Neutrophil (primary cell): ENCODE data around the gene UVRAG.
"Not testable (repeated sequence)": the region's sequence is repeated elsewhere in the genome, so short reads cannot be mapped to it uniquely, and the experiment has no call there.

Experiments
- H3K27ac ChIP-seq: fragments of 200-600 bp; sonication (generic); 2 replicates; pipeline ENCODE4 v1.5.1; 2016; ENCODE audit warnings: mild to moderate bottlenecking, moderate library complexity
- H3K27me3 ChIP-seq: fragments of 200-600 bp; sonication (generic); 2 replicates; pipeline ENCODE4 v1.6.0; 2016; ENCODE audit warnings: mild to moderate bottlenecking
- H3K36me3 ChIP-seq: fragments of 200-600 bp; sonication (generic); 2 replicates; pipeline ENCODE4 v1.5.1; 2017
- H3K4me1 ChIP-seq, 2 experiments: fragments of 200-600 bp in 1 of 2; sonication (generic) in 1 of 2; 1 replicate in 1 of 2; 2 replicates in 1 of 2; pipeline versions ENCODE4 v1.5.1 to v1.6.1; 2013 to 2016; ENCODE audit warnings: low read depth in 1 of 2, low read length in 1 of 2, mild to moderate bottlenecking in 1 of 2, moderate library complexity in 1 of 2; ENCODE audit not compliant: control insufficient read depth in 1 of 2, insufficient read depth in 1 of 2
- H3K4me3 ChIP-seq, 2 experiments: fragments of 200-600 bp in 1 of 2; sonication (generic) in 1 of 2; 1 replicate in 1 of 2; 2 replicates in 1 of 2; pipeline ENCODE4 v1.5.1; 2013 to 2016; ENCODE audit warnings: low read depth in 1 of 2, low read length in 1 of 2, mild to moderate bottlenecking in 1 of 2, moderate library complexity in 1 of 2
- H3K9me3 ChIP-seq: fragments of 200-600 bp; sonication (generic); 2 replicates; pipeline ENCODE4 v1.5.1; 2016
- TF ChIP-seq, protein P1 (sequence below): fragments of 200-600 bp; sonication (generic); IDR thresholded peaks from 2 replicates; pipeline ENCODE4 v1.5.1; 2016; ENCODE audit warnings: antibody characterized with exemption

Gene UVRAG

DNA sequence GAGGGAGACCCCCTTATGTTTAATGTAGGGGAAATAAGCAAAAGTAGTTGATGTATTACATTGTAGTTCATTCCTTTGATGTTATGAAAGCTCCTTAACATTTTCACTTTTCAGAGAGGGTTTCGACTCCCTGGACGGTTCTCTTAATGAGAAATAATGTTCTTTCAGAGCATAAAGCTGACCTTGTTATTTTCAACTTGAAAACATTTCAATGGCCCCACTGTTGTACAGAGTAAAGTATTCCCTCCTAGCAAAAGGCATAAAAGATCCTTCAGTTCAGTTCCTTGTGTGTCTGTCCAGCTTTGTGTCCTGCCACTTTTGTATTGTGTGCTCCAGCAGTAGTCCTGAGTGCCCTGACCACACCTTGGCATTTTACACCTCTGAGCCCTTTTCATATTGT lies 63.9 kb downstream of the UVRAG start:
- Histone ChIP-seq H3K27ac (no peak overlapping the region), H3K4me1 (peaks cover under 1 to 6% of the 10 kb centered on the region in 2 experiments), H3K4me3 (no peak overlapping the region), H3K36me3 (no peaks in the 10 kb centered on the region), H3K27me3 (no peaks in the 10 kb centered on the region), H3K9me3 (no peaks in the 10 kb centered on the region)
- TF ChIP-seq, protein P1, sequence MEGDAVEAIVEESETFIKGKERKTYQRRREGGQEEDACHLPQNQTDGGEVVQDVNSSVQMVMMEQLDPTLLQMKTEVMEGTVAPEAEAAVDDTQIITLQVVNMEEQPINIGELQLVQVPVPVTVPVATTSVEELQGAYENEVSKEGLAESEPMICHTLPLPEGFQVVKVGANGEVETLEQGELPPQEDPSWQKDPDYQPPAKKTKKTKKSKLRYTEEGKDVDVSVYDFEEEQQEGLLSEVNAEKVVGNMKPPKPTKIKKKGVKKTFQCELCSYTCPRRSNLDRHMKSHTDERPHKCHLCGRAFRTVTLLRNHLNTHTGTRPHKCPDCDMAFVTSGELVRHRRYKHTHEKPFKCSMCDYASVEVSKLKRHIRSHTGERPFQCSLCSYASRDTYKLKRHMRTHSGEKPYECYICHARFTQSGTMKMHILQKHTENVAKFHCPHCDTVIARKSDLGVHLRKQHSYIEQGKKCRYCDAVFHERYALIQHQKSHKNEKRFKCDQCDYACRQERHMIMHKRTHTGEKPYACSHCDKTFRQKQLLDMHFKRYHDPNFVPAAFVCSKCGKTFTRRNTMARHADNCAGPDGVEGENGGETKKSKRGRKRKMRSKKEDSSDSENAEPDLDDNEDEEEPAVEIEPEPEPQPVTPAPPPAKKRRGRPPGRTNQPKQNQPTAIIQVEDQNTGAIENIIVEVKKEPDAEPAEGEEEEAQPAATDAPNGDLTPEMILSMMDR = no peak

GRCh38 chr11:75879737-75880136 lies 64.7 kb downstream of the UVRAG start:
- TF ChIP-seq, protein P1 = no peak
- no peaks in the 10 kb centered on the region for H3K27me3 ChIP-seq
- H3K4me1 ChIP-seq = no peaks in the 10 kb centered on the region
- H3K36me3 ChIP-seq = no peaks in the 10 kb centered on the region
- no peak overlapping the region for H3K27ac ChIP-seq
- no peak overlapping the region for H3K4me3 ChIP-seq
- no peaks in the 10 kb centered on the region for H3K9me3 ChIP-seq

DNA sequence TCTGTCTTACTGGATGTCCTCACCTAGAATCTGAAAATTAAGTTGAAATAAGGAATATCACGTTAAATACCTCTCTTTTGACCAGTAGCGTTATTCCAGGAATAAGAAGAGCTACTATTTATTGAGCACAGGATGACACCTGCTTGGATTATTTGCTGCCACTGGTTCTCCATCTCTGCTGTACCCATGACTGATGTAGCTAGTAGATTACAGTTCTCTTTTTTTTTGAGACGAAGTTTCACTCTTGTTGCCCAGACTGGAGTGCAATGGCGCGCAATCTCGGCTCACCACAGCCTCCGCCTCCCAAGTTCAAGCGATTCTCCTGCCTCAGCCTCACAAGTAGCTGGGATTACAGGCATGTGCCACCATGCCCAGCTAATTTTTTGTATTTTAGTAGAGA lies 65.3 kb downstream of the UVRAG start:
- H3K27ac ChIP-seq, H3K4me1 ChIP-seq, H3K27me3 ChIP-seq: not testable (repeated sequence)

DNA sequence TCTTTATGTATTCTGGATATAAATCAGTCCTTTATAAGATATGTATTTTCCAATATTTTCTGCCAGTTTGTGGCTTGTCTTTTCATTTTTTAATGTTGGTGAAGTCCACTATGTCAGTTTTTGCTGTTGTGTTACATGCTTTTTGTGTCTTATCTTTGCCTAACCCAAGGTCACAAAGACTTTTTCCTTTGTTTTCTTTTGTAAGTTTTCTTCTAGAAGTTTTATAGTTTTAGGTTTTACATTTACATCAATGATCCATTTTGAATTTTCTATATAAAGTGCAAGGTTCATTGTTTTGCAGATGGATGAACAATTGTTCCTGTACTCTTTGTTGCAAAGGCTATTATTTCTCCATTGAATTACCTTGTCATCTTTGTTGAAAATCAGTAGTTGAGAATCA lies 69.3 kb downstream of the UVRAG start:
- Histone ChIP-seq H3K4me3 (no peak overlapping the region), H3K27me3 (no peaks in the 10 kb centered on the region), H3K36me3 (no peaks in the 10 kb centered on the region), H3K4me1 (peaks cover 0 to 3% of the 10 kb centered on the region in 2 experiments), H3K9me3 (no peaks in the 10 kb centered on the region), H3K27ac (no peak overlapping the region)
- TF ChIP-seq, protein P1 = no peak

More for the DNA sequence above, 65.3 kb downstream of the UVRAG start:
- not testable (repeated sequence) for H3K9me3 ChIP-seq, H3K4me3 ChIP-seq, H3K36me3 ChIP-seq

GRCh38 chr11:75888416-75888815 lies 73.4 kb downstream of the UVRAG start:
- TF ChIP-seq, protein P1 = no peak
- no peaks in the 10 kb centered on the region for H3K9me3 ChIP-seq
- H3K36me3 ChIP-seq = no peaks in the 10 kb centered on the region
- no peak overlapping the region for H3K27ac ChIP-seq
- H3K4me1 ChIP-seq = peaks cover 30 to 33% of the 10 kb centered on the region in 2 experiments
- no peaks in the 10 kb centered on the region for H3K27me3 ChIP-seq
- H3K4me3 ChIP-seq = no peak overlapping the region

DNA sequence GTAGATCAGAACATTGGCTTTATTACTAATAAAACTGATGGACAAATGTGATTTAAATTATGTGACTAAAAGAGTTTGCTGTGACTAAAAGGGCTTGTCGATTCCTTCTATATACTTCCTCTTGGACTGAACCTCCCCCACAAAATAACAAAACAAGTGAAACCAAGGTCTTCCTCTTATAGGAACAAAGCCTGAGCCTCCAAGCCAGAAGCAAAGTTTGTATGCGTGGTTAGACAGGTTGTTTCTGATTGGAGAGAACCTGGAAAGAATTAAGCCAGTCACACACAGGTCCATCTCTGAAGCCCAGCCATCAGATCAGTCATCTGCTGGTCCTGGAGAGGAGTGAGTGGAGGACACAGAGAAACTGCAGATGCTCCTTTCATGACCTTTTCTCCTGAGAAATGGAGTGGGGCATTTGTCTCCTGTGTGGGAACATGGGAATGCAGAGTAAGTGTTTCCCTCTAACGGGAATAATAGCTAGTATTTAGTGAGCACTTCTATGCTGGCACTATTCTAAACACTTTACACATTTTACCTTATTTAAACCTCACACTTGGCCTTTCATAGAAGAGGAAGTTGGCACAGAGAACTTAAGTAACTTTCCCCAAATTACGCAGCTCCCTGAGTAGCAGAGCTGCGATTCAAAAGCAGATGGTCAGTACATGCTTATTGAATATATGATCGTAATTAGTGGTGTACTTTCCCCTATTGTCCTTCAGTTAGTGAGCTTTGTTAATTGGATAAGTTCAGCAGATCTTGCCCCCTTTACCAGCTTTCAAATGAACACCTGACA lies 77.1 kb downstream of the UVRAG start:
- Histone ChIP-seq H3K27ac (peak overlapping the region; percentile 95), H3K36me3 (no peaks in the 10 kb centered on the region), H3K4me3 (peak overlapping the region; percentile 43 to 51), H3K9me3 (no peaks in the 10 kb centered on the region), H3K27me3 (no peaks in the 10 kb centered on the region), H3K4me1 (peaks cover 45 to 50% of the 10 kb centered on the region in 2 experiments)
- TF ChIP-seq, protein P1 = no peak
